Measurements from ENCODE around the gene MRPL40.

GRCh38 chr22:19385221-19385906 lies 47.0 kb upstream of the MRPL40 start:
- no peak for TF ChIP-seq CTCF (conservative IDR thresholded peaks at IDR 0.05; ENCODE audit: low read length)
- no peak for TF ChIP-seq EZH2phosphoT487 (IDR thresholded peaks at IDR 0.05; ENCODE audit: borderline replicate concordance)

All from Loucy (cell line).